Activated naive CD8-positive, alpha-beta T cell treated with anti-CD3 and anti-CD28 coated beads for 36 hours (primary cell): ENCODE measurements around the gene LBX2. TPM values are rescaled to one million over a fixed set of nuclear protein-coding genes. Genes with fewer than 3 reads are reported as not detected.

Source experiments
- DNase-seq: peaks from one replicate; pipeline ENCODE4 v3.0.0; 2021
- H3K27ac Mint-ChIP-seq: one replicate; pipeline ENCODE4 v1.8.0; 2022; ENCODE audit warnings: mild to moderate bottlenecking, moderate library complexity, mixed read lengths
- H3K27me3 Mint-ChIP-seq: one replicate; pipeline ENCODE4 v1.8.0; 2022; ENCODE audit warnings: mild to moderate bottlenecking, mixed read lengths
- H3K36me3 Mint-ChIP-seq: one replicate; pipeline ENCODE4 v1.8.0; 2021; ENCODE audit warnings: mild to moderate bottlenecking, mixed read lengths
- H3K4me1 Mint-ChIP-seq: one replicate; pipeline ENCODE4 v1.8.0; 2021; ENCODE audit warnings: mixed read lengths
- H3K4me3 Mint-ChIP-seq: one replicate; pipeline ENCODE4 v1.8.0; 2022; ENCODE audit warnings: mild to moderate bottlenecking, moderate library complexity, mixed read lengths
- H3K9me3 Mint-ChIP-seq: one replicate; pipeline ENCODE4 v1.8.0; 2022; ENCODE audit warnings: mixed read lengths
- total RNA-seq, 2 experiments: library from RNA; stranded (reverse); gene quantifications; one replicate each; pipeline ENCODE4 v1.2.3, GENCODE V29; 2021

LBX2 gene
- total RNA-seq, 2 experiments from 2014 or later = 0.18 TPM; not detected in 1

- no peak within 1 kb of the TSS for H3K27ac Mint-ChIP-seq
- H3K36me3 Mint-ChIP-seq = peaks cover 10% of the 10 kb centered on the region
- peaks cover 9% of the 10 kb centered on the region for H3K4me1 Mint-ChIP-seq
- H3K9me3 Mint-ChIP-seq = peaks cover 2% of the 10 kb centered on the region
- peak within 1 kb of the TSS; percentile 45 for H3K4me3 Mint-ChIP-seq
- peaks cover 81% of the 10 kb centered on the region for H3K27me3 Mint-ChIP-seq
- DNase-seq = no peak
Observed at GRCh38 chr2:74514368-74515270, 15.2 kb upstream of the LBX2 start, which contains the start of gene TLX2. Gene TLX2, plus strand, starts transcription at chr2:74514450. Its CDS starts 357 bp downstream, at chr2:74514807.

GRCh38 chr2:74513605-74514367 lies 14.4 kb upstream of the LBX2 start:
- Mint-ChIP-seq H3K27me3 (peaks cover 76% of the 10 kb centered on the region), H3K27ac (no peak overlapping the region)

DNA sequence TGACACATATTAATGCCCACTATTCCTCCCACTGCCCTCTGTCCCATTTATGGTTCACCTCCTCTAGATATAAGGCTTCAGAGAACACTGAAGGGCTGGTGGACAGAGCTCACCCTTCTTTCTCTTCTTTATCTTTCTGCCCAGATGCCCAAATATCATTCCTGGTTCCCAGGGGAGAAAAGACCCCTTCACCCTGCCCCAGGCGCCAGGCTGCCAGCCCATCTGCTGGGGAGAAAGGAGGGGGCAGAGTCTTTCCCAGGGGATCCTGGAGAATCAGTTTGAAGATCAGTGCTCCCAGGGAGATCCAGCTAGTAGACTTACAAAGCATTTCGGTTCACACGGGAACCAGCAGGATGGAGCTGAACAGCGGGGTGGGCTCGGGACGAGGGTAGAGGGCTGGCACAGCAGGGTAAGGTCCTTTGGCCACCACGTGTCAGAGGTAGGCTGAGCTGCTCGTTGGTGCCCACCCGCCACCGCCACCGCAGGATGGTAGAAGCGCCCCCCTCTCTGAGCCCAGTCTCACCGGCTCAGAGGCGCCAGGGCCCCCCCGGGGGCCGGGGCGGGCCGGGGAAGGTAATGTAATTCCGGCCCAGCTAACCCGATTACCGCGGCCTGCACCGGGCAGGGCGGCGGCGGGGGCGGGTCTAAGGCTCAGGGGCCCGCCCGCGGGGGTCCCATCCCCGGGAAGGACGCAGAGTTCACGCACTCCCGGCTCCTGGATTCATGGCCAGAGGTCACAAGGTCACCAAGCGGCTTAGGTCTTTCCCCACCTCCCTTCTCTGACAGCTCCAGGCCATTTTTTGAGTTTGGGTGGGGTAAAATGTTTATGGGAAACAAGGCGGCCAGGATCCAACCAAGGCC lies 13.6 kb upstream of the LBX2 start:
- no peak overlapping the region for H3K4me3 Mint-ChIP-seq
- peaks cover 10% of the 10 kb centered on the region for H3K36me3 Mint-ChIP-seq
- peaks cover 68% of the 10 kb centered on the region for H3K27me3 Mint-ChIP-seq
- no peak overlapping the region for H3K27ac Mint-ChIP-seq
- H3K9me3 Mint-ChIP-seq = peaks cover 2% of the 10 kb centered on the region
- H3K4me1 Mint-ChIP-seq = peaks cover 16% of the 10 kb centered on the region
- DNase-seq = no peak

More at GRCh38 chr2:74513605-74514367, 14.4 kb upstream of the LBX2 start:
- peaks cover 10% of the 10 kb centered on the region for H3K4me1 Mint-ChIP-seq
- peaks cover 10% of the 10 kb centered on the region for H3K36me3 Mint-ChIP-seq
- H3K9me3 Mint-ChIP-seq = peaks cover 2% of the 10 kb centered on the region
- no peak for DNase-seq
- no peak overlapping the region for H3K4me3 Mint-ChIP-seq

DNA sequence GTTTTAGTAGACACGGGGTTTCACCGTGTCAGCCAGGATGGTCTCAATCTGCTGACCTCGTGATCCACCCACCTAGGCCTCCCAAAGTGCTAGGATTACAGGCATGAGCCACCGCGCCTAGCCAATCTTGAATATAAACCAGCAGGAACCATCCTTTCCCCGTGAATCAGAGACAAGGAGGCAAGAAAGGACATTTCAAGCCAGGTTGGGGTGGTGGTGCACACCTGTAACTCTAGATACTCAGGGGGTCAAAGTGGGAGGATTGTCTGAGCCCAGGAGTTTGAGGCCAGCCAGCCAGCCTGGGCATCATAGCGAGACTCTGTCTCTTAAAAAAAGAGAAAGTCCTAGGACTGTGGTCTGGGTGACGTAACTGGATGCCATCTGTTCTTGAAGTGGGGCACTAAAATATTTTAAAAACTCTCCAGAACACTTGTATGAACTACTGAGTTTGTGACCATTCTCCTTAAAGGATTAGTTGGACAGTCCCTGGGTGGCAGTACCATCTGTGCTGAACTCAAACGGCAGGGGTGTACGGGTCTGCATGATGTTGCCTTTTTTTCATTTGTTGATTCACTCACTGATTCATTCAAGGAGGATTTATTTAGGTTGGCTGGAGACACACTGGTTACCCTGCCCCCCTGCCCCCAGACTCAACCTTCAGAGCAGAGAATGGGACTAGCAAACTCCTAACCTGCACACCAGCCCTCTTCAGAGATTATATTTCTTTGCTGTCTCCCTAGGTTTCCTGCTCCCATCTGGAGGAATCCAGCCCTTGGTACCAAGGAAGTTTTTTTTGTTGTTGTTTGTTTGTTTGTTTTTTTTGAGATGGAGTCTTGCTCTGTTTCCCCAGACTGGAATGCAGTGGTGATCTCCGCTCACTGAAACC lies 11.9 kb upstream of the LBX2 start:
- no peak for DNase-seq
- peaks cover 59% of the 10 kb centered on the region for H3K27me3 Mint-ChIP-seq
- H3K9me3 Mint-ChIP-seq = peaks cover under 1% of the 10 kb centered on the region
- H3K27ac Mint-ChIP-seq = no peak overlapping the region
- peaks cover 23% of the 10 kb centered on the region for H3K4me1 Mint-ChIP-seq
- peaks cover 7% of the 10 kb centered on the region for H3K36me3 Mint-ChIP-seq
- H3K4me3 Mint-ChIP-seq = no peak overlapping the region

DNA sequence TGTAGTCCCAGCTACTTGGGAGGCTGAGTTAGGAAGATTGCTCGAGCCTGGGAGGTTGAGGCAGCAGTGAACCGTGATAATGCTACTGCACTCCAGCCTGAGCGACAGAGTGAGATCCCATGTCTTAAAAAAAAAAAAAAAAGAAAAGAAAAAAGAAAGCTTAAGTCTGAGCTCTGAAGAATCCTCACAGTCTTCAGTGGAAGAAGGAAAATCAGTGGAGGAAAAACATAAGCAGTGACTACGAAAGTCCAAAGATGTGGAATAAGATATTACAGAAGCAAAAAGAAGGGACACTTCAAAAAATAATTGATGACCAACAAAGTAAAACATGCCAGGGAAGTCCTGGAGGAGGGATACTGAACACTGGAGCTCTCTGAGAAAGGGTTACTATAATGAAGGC lies 10.9 kb upstream of the LBX2 start:
- H3K4me1 Mint-ChIP-seq = peaks cover 27% of the 10 kb centered on the region
- no peaks in the 10 kb centered on the region for H3K9me3 Mint-ChIP-seq
- H3K36me3 Mint-ChIP-seq = peaks cover 13% of the 10 kb centered on the region
- no peak for DNase-seq
- H3K27ac Mint-ChIP-seq = no peak overlapping the region
- peaks cover 50% of the 10 kb centered on the region for H3K27me3 Mint-ChIP-seq
- no peak overlapping the region for H3K4me3 Mint-ChIP-seq

DNA sequence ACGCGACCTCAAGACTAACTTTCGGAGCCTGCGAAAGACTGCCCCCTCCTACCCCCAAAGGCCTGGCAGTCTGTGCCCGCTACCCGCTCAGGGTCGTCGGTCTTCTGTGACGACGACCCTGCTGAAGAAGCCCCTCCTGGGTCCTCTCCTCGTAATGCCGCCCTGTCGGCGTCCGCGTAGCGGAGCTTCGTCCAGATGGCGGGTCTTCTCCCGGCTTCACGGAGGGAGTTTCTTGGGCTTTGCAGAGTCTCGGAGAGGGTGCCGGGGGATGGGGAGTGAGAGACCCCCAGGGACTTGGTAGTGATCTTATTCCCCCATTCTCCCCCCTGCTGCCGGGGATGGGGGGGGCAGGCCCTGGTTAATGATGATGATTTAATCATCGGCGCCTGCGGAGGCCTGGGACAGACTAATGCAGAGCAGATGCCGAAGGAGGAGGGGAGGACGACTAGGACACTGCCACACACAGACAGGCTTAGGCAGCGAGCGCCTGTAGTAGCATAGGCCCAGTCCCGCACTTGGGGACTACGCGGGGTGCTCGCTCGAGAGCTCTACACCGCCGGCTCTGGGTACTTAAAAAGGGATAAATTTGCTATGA lies 8.6 kb upstream of the LBX2 start:
- Mint-ChIP-seq H3K36me3 (peaks cover 26% of the 10 kb centered on the region), H3K9me3 (no peaks in the 10 kb centered on the region), H3K4me1 (peaks cover 28% of the 10 kb centered on the region), H3K27me3 (peaks cover 59% of the 10 kb centered on the region), H3K4me3 (peak overlapping the region; percentile 96), H3K27ac (peak overlapping the region; percentile 96)
- no peak for DNase-seq

DNA sequence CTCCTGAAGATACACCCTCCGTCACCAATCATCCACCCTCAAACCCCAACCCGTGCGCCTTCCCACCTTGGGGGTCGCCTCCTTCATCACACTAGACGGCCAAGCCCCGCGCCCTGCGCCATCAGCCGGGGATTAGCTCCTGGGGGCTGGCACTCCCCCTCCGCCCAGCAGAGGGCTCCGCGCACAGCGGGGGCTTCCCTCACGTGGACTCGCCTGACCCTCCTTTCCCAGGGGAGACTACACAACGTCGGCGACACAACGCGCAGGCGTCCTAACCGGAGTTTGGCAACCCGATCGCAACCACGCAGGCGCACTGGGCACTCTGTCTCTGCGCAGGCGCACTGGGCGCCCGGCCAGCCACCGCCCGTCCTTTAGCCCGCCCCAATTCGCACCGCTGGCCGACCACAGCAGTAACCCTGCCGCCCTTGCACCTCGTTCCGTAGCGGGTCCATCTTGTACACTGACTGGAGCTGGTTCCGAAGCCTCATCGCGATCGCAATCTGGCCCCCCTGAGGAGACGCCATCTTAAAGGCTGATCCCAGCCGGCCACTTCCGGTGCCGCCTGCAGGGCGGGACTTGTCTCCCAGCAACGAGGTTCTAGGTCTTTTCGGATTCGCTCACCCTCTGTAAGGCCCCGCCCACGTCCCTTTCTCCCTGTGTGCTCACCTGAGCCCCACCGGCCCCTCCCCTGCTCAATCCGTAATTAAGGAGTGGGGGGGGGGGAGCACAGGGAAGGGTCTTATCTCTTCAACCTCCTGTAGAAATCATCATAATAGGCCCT lies 7.9 kb upstream of the LBX2 start, which contains the start of gene PCGF1:
Gene PCGF1 (minus strand): TSS at position 551 of the 781 bp plus-strand sequence. CDS start 27 bp downstream, at position 524.
- peak within 1 kb of the TSS; percentile 96 for H3K4me3 Mint-ChIP-seq
- peaks cover 26% of the 10 kb centered on the region for H3K36me3 Mint-ChIP-seq
- H3K27me3 Mint-ChIP-seq = peaks cover 59% of the 10 kb centered on the region
- peak; percentile 97 for DNase-seq
- H3K4me1 Mint-ChIP-seq = peaks cover 32% of the 10 kb centered on the region
- peak within 1 kb of the TSS; percentile 96 for H3K27ac Mint-ChIP-seq
- no peaks in the 10 kb centered on the region for H3K9me3 Mint-ChIP-seq

DNA sequence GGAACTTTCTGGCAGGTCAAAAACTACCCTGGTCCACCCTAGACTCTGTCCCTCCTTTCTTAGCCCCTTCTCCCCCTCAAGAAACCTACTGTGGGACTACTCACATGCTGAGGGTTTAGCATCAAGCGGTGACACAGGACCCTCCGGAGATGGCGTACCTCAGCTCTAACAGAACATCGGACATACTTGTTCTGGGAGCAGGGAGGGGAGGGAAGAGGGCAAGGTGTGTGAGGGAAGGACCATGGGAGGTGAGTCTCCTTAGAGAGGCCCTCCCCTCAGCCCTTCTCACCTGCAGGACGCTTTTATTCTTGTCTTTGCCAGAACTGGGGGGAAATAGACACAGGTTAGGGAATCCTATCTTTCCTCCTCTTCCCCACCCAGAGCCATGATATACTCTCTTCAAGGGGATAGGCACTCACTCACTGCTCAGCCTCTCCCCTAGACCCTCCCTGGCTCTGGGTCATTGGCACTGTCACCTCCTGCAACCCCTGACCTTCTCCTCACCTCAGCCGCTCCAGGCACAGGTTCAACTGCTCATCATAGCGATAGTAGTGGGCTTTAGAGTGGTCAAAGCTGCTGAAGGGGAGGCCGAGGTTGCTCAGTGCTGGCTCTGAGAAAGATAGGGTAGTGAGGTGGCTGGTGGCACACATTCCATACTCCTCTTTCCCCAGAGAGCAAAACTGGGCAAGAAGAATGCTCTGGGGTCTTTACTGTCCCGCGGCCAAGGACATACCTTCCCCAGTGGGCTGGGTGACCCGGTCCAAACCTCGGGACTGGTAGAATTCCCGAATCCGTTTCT lies 6.2 kb upstream of the LBX2 start:
- peaks cover 35% of the 10 kb centered on the region for H3K4me1 Mint-ChIP-seq
- peaks cover 26% of the 10 kb centered on the region for H3K36me3 Mint-ChIP-seq
- H3K27me3 Mint-ChIP-seq = peaks cover 61% of the 10 kb centered on the region
- H3K27ac Mint-ChIP-seq = no peak overlapping the region
- no peaks in the 10 kb centered on the region for H3K9me3 Mint-ChIP-seq
- H3K4me3 Mint-ChIP-seq = peak overlapping the region; percentile 3
- no peak for DNase-seq

DNA sequence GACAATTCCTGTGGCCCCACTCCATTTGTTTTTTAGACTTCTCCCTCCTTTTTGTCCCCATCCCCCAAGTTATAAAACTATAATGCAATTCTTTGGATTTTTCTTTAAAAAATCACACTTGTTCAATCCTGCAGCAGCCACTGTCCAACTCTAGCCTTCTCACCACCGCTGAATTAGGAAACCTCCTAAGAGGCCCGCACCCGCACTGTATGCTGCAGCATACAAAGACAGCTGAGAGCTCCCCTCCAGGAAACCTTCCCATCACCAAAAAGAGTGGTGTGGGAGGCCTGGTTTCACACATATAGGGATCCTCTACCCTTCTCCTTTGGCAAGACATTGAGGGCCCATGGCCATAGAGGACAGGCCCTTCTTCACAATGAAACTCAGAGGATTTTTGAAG lies 5.2 kb upstream of the LBX2 start:
- peaks cover 26% of the 10 kb centered on the region for H3K36me3 Mint-ChIP-seq
- no peak for DNase-seq
- peaks cover 67% of the 10 kb centered on the region for H3K27me3 Mint-ChIP-seq
- H3K4me1 Mint-ChIP-seq = peaks cover 35% of the 10 kb centered on the region
- no peak overlapping the region for H3K4me3 Mint-ChIP-seq
- no peak overlapping the region for H3K27ac Mint-ChIP-seq
- no peaks in the 10 kb centered on the region for H3K9me3 Mint-ChIP-seq

- peaks cover 39% of the 10 kb centered on the region for H3K4me1 Mint-ChIP-seq
- no peak overlapping the region for H3K27ac Mint-ChIP-seq
Observed at GRCh38 chr2:74503506-74504475, 4.4 kb upstream of the LBX2 start.

GRCh38 chr2:74502720-74503505 lies 3.5 kb upstream of the LBX2 start:
- Mint-ChIP-seq H3K4me1 (peaks cover 41% of the 10 kb centered on the region), H3K27ac (peak overlapping the region; percentile 30), H3K4me3 (peak overlapping the region; percentile 66), H3K9me3 (no peaks in the 10 kb centered on the region), H3K36me3 (peaks cover 26% of the 10 kb centered on the region), H3K27me3 (peaks cover 81% of the 10 kb centered on the region)
- DNase-seq = peak; percentile 65

More at GRCh38 chr2:74503506-74504475, 4.4 kb upstream of the LBX2 start:
- DNase-seq = no peak
- Mint-ChIP-seq H3K36me3 (peaks cover 26% of the 10 kb centered on the region), H3K4me3 (peak overlapping the region; percentile 66), H3K27me3 (peaks cover 72% of the 10 kb centered on the region), H3K9me3 (no peaks in the 10 kb centered on the region)
